Measurements from ENCODE around the gene PEX16.

DNA sequence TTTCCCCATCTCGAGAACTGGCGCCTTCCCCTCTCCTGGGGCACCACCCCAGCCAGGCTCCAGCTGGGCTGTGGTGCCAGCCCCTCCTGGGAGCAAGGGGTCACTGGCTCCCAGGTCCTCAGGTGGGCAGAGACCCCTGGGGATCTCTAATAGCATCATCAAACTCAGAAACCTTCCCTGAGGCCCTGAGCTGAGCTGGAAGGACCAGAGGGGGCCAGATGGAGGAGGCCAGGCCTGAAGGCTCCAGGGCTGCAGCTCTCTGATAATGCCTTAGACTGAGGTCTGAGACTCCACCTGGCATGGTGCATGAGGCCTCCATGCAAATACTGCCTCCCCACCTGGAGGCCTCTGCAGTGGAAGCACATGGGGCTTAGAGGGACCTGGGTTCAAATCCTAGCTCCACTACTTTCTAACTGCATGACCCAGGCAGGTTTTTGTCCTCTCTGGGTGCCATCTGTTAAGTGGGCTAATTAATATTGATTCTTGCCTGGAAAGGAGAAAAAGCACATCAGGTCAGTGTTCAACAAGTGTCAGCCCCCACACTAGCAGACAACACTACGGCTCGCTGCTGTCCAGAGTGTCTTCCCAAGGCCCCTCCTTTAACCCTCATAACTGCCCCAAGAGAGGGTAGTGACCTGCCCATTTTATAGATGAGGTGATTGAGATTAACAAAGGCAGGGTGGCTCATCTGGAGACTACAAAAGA is 30.7 kb downstream of the PEX16 start:
- TF ChIP-seq, protein P1, sequence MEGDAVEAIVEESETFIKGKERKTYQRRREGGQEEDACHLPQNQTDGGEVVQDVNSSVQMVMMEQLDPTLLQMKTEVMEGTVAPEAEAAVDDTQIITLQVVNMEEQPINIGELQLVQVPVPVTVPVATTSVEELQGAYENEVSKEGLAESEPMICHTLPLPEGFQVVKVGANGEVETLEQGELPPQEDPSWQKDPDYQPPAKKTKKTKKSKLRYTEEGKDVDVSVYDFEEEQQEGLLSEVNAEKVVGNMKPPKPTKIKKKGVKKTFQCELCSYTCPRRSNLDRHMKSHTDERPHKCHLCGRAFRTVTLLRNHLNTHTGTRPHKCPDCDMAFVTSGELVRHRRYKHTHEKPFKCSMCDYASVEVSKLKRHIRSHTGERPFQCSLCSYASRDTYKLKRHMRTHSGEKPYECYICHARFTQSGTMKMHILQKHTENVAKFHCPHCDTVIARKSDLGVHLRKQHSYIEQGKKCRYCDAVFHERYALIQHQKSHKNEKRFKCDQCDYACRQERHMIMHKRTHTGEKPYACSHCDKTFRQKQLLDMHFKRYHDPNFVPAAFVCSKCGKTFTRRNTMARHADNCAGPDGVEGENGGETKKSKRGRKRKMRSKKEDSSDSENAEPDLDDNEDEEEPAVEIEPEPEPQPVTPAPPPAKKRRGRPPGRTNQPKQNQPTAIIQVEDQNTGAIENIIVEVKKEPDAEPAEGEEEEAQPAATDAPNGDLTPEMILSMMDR (IDR thresholded peaks at IDR 0.05; ENCODE audit: insufficient read depth, low read length), result no peak
- TF ChIP-seq POLR2AphosphoS5 (IDR thresholded peaks at IDR 0.05; ENCODE audit: low read depth), result no peak
- no peak for TF ChIP-seq GABPA (IDR thresholded peaks at IDR 0.05; ENCODE audit: low read depth)
- no peak for TF ChIP-seq REST (IDR thresholded peaks at IDR 0.05; ENCODE audit: insufficient replicate concordance, low read depth)
- TF ChIP-seq SPI1 (IDR thresholded peaks at IDR 0.05; ENCODE audit: borderline replicate concordance, low read depth), result no peak

All from HL-60 (cell line).